Upper lobe of right lung (tissue), 1 donor: ENCODE data around the gene KRTAP5-6. TPM values are rescaled to one million over a fixed set of nuclear protein-coding genes. Genes with fewer than 3 reads are reported as not detected.

ENCODE experiments used
- ATAC-seq: fragments of 200-7000 bp; cut with Tn5 transposase; one replicate; pipeline ENCODE4 v1.9.1; 2020; ENCODE audit warnings: mild to moderate bottlenecking, moderate library complexity
- DNase-seq: peaks from one replicate; pipeline ENCODE4 v3.0.0-alpha.2; 2020
- H3K27ac ChIP-seq: fragments of 200-600 bp; one replicate; pipeline ENCODE4 v1.8.0; 2022
- H3K27me3 ChIP-seq: fragments of 200-600 bp; one replicate; pipeline ENCODE4 v1.8.0; 2022; ENCODE audit warnings: mild to moderate bottlenecking
- H3K36me3 ChIP-seq: fragments of 200-600 bp; one replicate; pipeline ENCODE4 v1.8.0; 2022
- H3K4me1 ChIP-seq: fragments of 200-600 bp; one replicate; pipeline ENCODE4 v1.8.0; 2022
- H3K4me3 ChIP-seq: fragments of 200-600 bp; one replicate; pipeline ENCODE4 v1.8.0; 2022; ENCODE audit warnings: mild to moderate bottlenecking
- H3K9me3 ChIP-seq: fragments of 200-600 bp; one replicate; pipeline ENCODE4 v1.8.0; 2022
- intact Hi-C: fragments of 100-400 bp; cut with DNase I; formaldehyde crosslinking; loops from one replicate; pipeline ENCODE4 v1.11.0; 2022
- long read RNA-seq: library from polyadenylated mRNA; unstranded; transcript quantifications from one replicate; pipeline ENCODE4 v2.0.0, GENCODE V29; 2021
- total RNA-seq: library from RNA; stranded (reverse); fragmentation: NEBNext Ultra II Directional; extraction: Animal tissue kit (Norgen Biotek cat#: 25700); gene quantifications from one replicate; pipeline ENCODE4 v1.2.1, GENCODE V29; 2021
- TF ChIP-seq, protein P1 (sequence below): fragments of 200-600 bp; IDR thresholded peaks from one replicate; pipeline ENCODE4 v1.8.0; 2022; ENCODE audit warnings: antibody characterized with exemption
- donor health status: DM: no; HTN: yes; CAD: no; lungs with severe emphysema.

KRTAP5-6 gene
- total RNA-seq, result not detected
- long read RNA-seq, result 0 reads

DNA sequence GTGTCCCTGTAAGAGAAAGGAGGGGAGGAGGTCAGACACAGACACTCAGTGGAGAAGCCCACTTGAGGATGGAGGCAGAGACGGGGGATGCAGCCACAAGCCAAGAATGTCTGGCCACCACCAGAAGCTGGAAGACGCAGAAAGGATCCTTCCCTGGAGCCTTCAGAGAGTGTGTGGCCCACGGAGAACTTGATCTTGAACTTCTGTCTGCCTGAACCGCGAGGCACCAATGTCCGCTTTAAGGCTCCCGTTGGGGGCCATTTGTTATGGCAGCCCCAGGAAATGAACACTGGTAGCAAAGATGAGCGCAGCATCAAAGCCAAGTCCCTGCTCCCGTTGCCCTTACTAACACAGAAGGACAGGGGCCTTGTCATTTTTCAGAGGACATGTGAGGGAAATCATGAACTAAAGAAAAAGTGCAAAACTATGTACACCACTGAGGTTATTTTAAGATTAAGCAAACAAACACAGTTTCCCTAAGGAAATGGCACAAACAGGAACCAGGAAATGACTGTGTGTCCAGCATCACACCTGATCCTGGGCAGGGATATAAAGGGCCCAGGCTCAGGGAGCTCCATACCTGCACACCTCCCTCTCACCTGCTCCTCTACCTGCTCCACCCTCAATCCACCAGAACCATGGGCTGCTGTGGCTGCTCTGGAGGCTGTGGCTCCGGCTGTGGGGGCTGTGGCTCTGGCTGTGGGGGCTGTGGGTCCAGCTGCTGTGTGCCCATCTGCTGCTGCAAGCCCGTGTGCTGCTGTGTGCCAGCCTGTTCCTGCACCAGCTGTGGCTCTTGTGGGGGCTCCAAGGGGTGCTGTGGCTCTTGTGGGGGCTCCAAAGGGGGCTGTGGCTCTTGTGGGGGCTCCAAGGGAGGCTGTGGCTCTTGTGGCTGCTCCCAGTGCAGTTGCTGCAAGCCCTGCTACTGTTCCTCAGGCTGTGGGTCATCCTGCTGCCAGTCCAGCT is at the start of gene KRTAP5-6:
KRTAP5-6 (plus strand) TSS at position 588 of the 963 bp plus-strand sequence; CDS start at position 639, 51 bp downstream.
- peaks cover 12% of the 10 kb centered on the region for H3K4me1 ChIP-seq
- no peak for ATAC-seq
- DNase-seq, result no peak
- H3K27me3 ChIP-seq, result no peaks in the 10 kb centered on the region
- H3K27ac ChIP-seq, result no peak within 1 kb of the TSS
- intact Hi-C loops, result no loop called here
- TF ChIP-seq, protein P1, sequence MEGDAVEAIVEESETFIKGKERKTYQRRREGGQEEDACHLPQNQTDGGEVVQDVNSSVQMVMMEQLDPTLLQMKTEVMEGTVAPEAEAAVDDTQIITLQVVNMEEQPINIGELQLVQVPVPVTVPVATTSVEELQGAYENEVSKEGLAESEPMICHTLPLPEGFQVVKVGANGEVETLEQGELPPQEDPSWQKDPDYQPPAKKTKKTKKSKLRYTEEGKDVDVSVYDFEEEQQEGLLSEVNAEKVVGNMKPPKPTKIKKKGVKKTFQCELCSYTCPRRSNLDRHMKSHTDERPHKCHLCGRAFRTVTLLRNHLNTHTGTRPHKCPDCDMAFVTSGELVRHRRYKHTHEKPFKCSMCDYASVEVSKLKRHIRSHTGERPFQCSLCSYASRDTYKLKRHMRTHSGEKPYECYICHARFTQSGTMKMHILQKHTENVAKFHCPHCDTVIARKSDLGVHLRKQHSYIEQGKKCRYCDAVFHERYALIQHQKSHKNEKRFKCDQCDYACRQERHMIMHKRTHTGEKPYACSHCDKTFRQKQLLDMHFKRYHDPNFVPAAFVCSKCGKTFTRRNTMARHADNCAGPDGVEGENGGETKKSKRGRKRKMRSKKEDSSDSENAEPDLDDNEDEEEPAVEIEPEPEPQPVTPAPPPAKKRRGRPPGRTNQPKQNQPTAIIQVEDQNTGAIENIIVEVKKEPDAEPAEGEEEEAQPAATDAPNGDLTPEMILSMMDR, result no peak
- H3K4me3 ChIP-seq, result no peak within 1 kb of the TSS
- H3K9me3 ChIP-seq, result no peaks in the 10 kb centered on the region
- H3K36me3 ChIP-seq, result no peaks in the 10 kb centered on the region

- intact Hi-C loops, result no loop called here
- H3K4me3 ChIP-seq, result no peak overlapping the region
- DNase-seq (no peak), ATAC-seq (no peak)
- no peaks in the 10 kb centered on the region for H3K36me3 ChIP-seq
- no peak overlapping the region for H3K27ac ChIP-seq
- peaks cover 4% of the 10 kb centered on the region for H3K4me1 ChIP-seq
- H3K27me3 ChIP-seq, result no peaks in the 10 kb centered on the region
- no peaks in the 10 kb centered on the region for H3K9me3 ChIP-seq
- TF ChIP-seq, protein P1, result no peak
Measured at GRCh38 chr11:1647901-1648652, 48.9 kb upstream of the KRTAP5-6 start.

- Histone ChIP-seq H3K9me3 (no peaks in the 10 kb centered on the region), H3K27ac (no peak overlapping the region), H3K27me3 (no peaks in the 10 kb centered on the region), H3K36me3 (no peaks in the 10 kb centered on the region), H3K4me3 (no peak overlapping the region), H3K4me1 (peaks cover 6% of the 10 kb centered on the region)
- DNase-seq (no peak), ATAC-seq (no peak)
- TF ChIP-seq, protein P1, result no peak
- intact Hi-C loops, result no loop called here
Measured at GRCh38 chr11:1648653-1649420, 48.2 kb upstream of the KRTAP5-6 start.

- H3K27ac ChIP-seq, result no peak overlapping the region
- TF ChIP-seq, protein P1, result no peak
- H3K4me3 ChIP-seq, result no peak overlapping the region
- intact Hi-C loops, result no loop called here
- no peaks in the 10 kb centered on the region for H3K27me3 ChIP-seq
- H3K36me3 ChIP-seq, result no peaks in the 10 kb centered on the region
- H3K9me3 ChIP-seq, result no peaks in the 10 kb centered on the region
- ATAC-seq, result no peak
- DNase-seq, result no peak
- peaks cover 6% of the 10 kb centered on the region for H3K4me1 ChIP-seq
Measured at GRCh38 chr11:1650034-1650917, 46.7 kb upstream of the KRTAP5-6 start.
